HCT116 (cell line): ENCODE measurements around the gene RIMKLA.

Source experiments
- CEBPB ChIP-seq: IDR thresholded peaks from 2 replicates; pipeline ENCODE4 v1.6.1; 2012; ENCODE audit warnings: low read depth
- ELF1 ChIP-seq: IDR thresholded peaks from 2 replicates; pipeline ENCODE4 v1.6.1; 2012; ENCODE audit warnings: low read depth, borderline replicate concordance
- EZH2 ChIP-seq: fragments of 200-600 bp; sonication (generic); IDR thresholded peaks from 2 replicates; pipeline ENCODE4 v1.6.1; 2017; ENCODE audit warnings: antibody characterized with exemption, mixed run types
- JUND ChIP-seq: IDR thresholded peaks from 2 replicates; pipeline ENCODE4 v1.6.1; 2012
- POLR2A ChIP-seq: IDR thresholded peaks from 2 replicates; pipeline ENCODE4 v1.7.0; 2011; ENCODE audit warnings: borderline replicate concordance; ENCODE audit not compliant: insufficient read depth, insufficient read length; ENCODE audit errors: extremely low read depth
- POLR2AphosphoS5 ChIP-seq: IDR thresholded peaks from 2 replicates; pipeline ENCODE4 v1.6.1; 2011; ENCODE audit warnings: mild to moderate bottlenecking, low read depth, low read length, moderate library complexity
- SIN3A ChIP-seq: IDR thresholded peaks from 2 replicates; pipeline ENCODE4 v1.6.1; 2012; ENCODE audit warnings: low read depth
- SP1 ChIP-seq: IDR thresholded peaks from 2 replicates; pipeline ENCODE4 v1.6.1; 2012; ENCODE audit warnings: low read depth
- YY1 ChIP-seq: IDR thresholded peaks from 2 replicates; pipeline ENCODE4 v1.6.1; 2011; ENCODE audit warnings: low read length, low read depth, moderate library complexity, mild to moderate bottlenecking; ENCODE audit not compliant: insufficient replicate concordance; ENCODE audit errors: extremely low read depth
- ZFX ChIP-seq: fragments of 450-650 bp; IDR thresholded peaks from 2 replicates; pipeline ENCODE4 v1.6.1; 2017
- ZNF274 ChIP-seq: fragments of 200-500 bp; sonication (Bioruptor generic); IDR thresholded peaks from 2 replicates; pipeline ENCODE4 v1.6.1; 2014; ENCODE audit warnings: mild to moderate bottlenecking, low read depth, low read length, inconsistent platforms
- TF ChIP-seq, protein P1 (sequence below), 3 experiments: fragments of 200-600 bp in 1 of 3; sonication (generic) in 1 of 3; IDR thresholded peaks in 2 of 3; conservative IDR thresholded peaks in 1 of 3; 2 replicates each; pipeline ENCODE4 v1.5.1; 2012 to 2017; ENCODE audit warnings: low read depth in 2 of 3, low read length in 2 of 3, antibody characterized with exemption in 1 of 3, borderline replicate concordance in 1 of 3, control low read depth in 1 of 3, mild to moderate bottlenecking in 1 of 3, mixed read lengths in 1 of 3, mixed run types in 1 of 3, moderate library complexity in 1 of 3; ENCODE audit not compliant: insufficient read depth in 1 of 3
- TF ChIP-seq, protein P2 (sequence below): IDR thresholded peaks from 2 replicates; pipeline ENCODE4 v1.6.1; 2012
- TF ChIP-seq, protein P3 (sequence below): IDR thresholded peaks from 2 replicates; pipeline ENCODE4 v1.6.1; 2011; ENCODE audit warnings: mild to moderate bottlenecking, low read length, moderate library complexity; ENCODE audit not compliant: insufficient replicate concordance; ENCODE audit errors: extremely low read depth

DNA sequence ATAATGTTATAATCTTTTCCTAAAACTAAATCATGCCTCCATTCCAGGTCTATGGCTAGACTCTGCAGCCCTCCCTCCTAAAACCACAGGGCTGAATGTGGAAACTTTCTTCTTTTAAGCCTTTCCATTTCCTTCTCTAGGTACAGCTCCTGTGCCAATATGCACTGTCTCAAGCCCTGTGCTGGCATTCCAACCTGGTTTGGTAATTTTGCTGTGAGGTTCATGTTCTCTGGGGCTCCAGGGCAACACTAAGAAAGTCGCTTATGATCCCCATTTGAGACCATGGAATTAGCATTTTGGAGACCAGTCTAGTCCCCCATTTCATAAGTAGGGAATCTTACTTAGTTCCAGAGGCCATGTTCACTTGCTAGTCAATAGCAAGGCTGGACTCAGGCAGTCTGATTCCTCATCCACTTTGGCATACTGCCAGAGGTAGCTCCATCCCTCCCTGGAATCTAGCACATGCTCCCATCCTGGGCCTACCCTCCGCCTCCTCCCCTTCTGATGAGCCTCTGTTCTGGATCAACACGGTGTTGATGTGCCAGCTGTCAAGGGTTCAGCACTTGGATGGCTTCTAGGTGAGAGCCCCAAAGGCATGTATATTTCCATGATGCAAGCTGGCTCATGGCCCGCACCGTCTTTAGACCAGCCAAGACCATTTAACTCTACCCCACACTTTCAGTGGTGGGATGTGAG is 38.7 kb downstream of the RIMKLA start:
- TF ChIP-seq ELF1 (no peak), JUND (no peak), POLR2AphosphoS5 (no peak), YY1 (no peak), POLR2A (no peak), EZH2 (no peak), ZFX (no peak), CEBPB (no peak), SP1 (no peak), SIN3A (no peak), ZNF274 (no peak)
- TF ChIP-seq, protein P1, sequence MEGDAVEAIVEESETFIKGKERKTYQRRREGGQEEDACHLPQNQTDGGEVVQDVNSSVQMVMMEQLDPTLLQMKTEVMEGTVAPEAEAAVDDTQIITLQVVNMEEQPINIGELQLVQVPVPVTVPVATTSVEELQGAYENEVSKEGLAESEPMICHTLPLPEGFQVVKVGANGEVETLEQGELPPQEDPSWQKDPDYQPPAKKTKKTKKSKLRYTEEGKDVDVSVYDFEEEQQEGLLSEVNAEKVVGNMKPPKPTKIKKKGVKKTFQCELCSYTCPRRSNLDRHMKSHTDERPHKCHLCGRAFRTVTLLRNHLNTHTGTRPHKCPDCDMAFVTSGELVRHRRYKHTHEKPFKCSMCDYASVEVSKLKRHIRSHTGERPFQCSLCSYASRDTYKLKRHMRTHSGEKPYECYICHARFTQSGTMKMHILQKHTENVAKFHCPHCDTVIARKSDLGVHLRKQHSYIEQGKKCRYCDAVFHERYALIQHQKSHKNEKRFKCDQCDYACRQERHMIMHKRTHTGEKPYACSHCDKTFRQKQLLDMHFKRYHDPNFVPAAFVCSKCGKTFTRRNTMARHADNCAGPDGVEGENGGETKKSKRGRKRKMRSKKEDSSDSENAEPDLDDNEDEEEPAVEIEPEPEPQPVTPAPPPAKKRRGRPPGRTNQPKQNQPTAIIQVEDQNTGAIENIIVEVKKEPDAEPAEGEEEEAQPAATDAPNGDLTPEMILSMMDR (IDR thresholded peaks at IDR 0.05 in 2 of 3, conservative IDR thresholded peaks at IDR 0.05 in 1 of 3; ENCODE audit: borderline replicate concordance in 1 of 3, insufficient read depth in 1 of 3, low read depth in 2 of 3, low read length in 2 of 3): no peak
- TF ChIP-seq, protein P2, sequence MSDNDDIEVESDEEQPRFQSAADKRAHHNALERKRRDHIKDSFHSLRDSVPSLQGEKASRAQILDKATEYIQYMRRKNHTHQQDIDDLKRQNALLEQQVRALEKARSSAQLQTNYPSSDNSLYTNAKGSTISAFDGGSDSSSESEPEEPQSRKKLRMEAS: no peak
- TF ChIP-seq, protein P3, sequence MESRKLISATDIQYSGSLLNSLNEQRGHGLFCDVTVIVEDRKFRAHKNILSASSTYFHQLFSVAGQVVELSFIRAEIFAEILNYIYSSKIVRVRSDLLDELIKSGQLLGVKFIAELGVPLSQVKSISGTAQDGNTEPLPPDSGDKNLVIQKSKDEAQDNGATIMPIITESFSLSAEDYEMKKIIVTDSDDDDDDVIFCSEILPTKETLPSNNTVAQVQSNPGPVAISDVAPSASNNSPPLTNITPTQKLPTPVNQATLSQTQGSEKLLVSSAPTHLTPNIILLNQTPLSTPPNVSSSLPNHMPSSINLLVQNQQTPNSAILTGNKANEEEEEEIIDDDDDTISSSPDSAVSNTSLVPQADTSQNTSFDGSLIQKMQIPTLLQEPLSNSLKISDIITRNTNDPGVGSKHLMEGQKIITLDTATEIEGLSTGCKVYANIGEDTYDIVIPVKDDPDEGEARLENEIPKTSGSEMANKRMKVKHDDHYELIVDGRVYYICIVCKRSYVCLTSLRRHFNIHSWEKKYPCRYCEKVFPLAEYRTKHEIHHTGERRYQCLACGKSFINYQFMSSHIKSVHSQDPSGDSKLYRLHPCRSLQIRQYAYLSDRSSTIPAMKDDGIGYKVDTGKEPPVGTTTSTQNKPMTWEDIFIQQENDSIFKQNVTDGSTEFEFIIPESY: no peak
